Middle frontal gyrus (tissue), 1 donor: ENCODE data around the gene CEP83.
"Not testable (repeated sequence)": the region's sequence is repeated elsewhere in the genome, so short reads cannot be mapped to it uniquely, and the experiment has no call there.

Experiments
- DNase-seq: peaks from one replicate; pipeline ENCODE4 v3.0.0-alpha.2; 2015; ENCODE audit warnings: low spot score; ENCODE audit errors: extremely low spot score

CEP83 gene, protein sequence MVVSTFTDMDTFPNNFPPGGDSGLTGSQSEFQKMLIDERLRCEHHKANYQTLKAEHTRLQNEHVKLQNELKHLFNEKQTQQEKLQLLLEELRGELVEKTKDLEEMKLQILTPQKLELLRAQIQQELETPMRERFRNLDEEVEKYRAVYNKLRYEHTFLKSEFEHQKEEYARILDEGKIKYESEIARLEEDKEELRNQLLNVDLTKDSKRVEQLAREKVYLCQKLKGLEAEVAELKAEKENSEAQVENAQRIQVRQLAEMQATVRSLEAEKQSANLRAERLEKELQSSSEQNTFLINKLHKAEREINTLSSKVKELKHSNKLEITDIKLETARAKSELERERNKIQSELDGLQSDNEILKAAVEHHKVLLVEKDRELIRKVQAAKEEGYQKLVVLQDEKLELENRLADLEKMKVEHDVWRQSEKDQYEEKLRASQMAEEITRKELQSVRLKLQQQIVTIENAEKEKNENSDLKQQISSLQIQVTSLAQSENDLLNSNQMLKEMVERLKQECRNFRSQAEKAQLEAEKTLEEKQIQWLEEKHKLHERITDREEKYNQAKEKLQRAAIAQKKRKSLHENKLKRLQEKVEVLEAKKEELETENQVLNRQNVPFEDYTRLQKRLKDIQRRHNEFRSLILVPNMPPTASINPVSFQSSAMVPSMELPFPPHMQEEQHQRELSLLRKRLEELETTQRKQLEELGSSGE

DNA sequence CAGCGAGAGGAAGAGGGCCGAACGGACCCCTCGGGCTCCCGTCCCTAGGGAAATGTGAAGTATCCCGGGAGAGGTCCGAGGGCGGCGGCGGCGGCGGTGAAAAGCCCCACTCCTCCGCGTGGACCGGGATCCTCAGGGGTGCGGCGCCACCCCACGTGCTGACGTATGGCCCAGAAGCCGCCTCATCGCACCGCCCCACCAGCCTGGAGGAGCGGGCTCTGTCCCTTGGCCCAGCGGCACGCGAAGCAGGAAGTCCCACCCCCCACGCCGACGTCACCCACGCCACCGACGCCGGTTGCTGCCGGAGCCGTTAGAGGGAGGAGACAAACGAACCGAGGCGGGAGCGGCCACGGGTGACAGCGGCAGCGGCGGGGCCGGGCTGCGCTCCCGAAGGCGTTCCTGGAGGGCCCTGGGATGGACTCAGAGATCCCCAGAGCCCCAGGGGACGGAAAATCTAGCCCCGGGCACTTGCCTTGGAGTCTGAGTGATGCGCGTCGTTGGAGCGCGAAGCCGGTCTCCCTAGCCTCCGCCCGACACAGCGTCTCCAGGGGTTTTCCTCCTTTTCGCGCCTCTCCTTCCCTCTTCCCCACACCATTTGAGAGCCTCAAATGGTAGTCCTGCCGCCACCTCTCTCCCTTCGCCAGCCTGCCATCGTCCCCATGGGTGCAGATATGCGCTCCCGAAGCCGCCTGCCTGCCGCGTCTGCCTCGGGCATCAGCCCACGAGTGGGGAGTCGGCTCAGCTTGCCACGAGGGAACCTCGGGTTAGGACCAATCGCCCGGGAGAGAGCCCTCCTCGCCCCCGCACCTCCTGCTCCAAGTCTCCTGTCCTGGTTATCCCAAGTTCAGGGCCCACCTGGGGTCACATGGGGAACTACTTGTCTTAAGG lies at the start of gene CEP83:
Gene CEP83 (minus strand): TSS at position 140 of the 888 bp plus-strand sequence. CDS start 47,377 bp downstream, outside the sequence.
- peak; percentile 86 for DNase-seq

DNA sequence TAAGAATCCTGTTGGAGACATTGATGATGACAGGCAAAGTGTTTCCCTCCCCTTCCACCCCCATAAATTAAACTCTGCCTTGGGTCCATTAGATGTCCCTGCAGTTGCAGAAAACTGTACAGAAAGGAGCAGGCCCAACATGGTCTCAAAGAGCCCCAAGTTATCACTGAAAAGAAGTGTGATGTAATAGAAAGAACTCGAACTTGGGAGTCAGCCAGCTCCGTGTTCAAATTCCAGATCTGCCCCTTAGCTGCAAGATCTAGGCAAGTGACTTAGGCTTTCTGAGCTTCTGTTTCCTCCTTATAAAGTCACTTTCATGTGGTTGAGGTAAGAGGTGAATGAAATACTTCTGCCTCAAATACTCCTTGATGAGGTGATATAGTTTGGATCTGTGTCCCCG lies 49.6 kb upstream of the CEP83 start:
- no peak for DNase-seq

DNA sequence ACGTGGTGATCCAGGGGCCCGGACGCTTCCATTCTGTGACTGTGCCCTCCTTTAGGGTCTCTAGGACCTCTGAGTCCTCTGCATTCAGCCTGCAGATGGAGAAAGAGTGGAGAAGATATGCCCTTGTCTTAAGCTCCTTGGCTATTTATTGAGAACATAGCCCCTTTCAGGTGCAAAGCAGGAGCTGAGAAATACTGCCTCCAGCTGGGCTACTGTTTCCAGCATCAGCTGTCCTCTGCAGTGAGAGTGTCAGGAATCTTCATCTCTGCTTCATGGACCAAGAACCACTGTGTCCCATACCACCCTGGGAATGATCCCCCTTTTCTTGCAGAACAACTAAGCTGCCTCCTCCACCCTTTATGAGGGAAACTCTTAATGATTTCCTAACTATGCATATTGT lies 47.8 kb upstream of the CEP83 start:
- no peak for DNase-seq

DNA sequence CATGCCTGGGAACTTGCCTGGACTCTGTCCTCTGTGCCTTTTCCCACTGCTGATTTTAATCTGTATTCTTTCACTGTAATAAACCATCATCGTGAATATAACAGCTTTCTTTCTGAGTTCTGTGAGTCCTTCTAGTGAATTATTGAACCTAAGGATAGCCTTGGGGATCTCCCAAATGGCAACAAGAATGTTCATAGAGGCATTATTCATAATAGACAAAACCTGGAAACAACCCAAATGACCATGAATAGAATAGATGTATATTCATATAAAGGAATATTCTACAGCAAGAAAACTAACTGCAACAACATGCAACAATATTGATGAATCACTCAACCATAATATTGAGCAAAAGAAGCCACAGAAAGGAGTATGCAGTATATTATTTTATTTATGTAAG lies 44.7 kb upstream of the CEP83 start:
- DNase-seq, result no peak

DNA sequence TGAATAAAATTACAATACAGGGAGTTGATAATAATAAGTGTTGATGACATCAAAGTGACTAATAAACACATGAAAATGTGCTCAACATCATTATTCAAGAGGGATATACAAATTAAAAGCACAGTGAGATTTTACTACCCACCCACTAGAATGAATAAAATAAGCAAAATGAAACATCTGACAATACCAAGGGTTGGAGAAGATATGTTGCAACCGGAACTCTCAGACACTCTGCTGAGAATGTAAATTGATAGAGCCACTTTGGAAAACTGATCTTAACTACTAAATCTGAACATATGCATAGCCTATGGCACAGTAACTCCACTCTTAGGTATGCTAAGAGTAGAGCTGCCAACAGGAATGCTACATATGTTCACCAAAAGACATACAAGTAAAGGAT lies 44.0 kb upstream of the CEP83 start:
- DNase-seq, result no peak

DNA sequence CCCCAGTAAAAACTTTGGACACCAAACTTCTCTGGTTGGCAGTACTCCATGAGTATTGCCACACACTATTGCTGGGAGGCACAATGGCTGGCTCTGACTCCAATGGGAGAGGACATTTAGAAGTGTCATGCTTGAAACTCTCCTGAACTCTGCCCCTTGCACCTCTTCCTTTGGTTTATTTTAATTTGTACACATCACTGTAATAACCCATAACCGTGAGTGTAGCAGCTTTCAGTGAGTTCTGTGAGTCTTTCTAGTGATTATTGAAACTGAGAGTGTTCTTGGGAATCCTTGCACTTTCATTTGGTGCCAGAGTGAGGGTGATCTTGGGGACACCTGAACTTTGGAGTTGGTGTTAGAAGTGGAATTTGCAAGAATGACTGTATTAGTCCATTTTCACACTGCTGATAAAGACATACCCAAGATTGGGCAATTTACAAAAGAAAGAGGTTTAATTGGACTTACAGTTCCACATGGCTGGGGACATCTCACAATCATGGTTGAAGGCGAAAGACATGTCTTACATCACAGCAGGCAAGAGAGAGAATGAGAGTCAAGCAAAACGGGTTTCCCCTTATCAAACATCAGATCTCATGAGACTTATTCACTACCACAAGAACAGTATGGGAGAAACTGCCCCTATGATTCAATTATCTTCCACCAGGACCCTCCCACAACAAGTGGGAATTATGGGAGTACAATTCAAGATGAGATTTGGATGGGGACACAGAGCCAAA lies 41.3 kb upstream of the CEP83 start:
- no peak for DNase-seq

DNA sequence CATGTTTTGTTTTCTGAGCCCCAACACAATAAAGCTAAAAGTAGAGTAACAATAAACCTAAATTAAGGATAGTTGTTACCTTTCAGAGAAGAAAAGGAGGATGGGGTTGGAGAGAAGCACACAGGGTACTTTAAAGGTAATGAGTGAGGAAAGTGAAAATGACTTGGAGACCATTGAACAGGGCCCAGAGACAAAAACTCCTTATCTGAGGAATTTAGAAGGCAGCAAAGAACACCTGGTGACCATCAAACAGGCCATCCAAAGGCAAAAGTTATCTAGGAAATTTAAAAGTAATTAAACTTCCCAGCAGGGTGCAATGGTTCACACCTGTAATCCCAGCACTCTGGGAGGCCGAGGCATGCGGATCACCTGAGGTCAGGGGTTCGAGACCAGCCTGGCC lies 39.0 kb upstream of the CEP83 start:
- no peak for DNase-seq

DNA sequence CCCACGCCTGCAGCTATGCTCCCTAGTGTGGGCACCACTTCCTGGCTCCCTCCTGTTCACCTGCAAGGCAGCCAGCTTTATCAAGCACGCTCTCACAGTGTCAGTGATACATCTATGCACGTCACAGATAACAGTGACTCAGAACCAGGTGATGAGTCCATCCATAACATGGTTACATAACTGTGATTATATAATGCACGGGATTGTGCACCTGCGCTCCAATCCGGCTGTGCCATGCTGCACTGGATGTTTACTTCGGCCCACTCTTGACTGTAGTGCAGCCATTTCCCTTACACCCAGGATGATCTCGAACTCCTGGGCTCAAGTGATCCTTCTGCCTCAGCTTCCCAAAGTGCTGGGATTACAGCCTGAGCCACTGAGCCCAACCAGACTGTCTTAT lies 38.4 kb upstream of the CEP83 start:
- DNase-seq, result no peak

DNA sequence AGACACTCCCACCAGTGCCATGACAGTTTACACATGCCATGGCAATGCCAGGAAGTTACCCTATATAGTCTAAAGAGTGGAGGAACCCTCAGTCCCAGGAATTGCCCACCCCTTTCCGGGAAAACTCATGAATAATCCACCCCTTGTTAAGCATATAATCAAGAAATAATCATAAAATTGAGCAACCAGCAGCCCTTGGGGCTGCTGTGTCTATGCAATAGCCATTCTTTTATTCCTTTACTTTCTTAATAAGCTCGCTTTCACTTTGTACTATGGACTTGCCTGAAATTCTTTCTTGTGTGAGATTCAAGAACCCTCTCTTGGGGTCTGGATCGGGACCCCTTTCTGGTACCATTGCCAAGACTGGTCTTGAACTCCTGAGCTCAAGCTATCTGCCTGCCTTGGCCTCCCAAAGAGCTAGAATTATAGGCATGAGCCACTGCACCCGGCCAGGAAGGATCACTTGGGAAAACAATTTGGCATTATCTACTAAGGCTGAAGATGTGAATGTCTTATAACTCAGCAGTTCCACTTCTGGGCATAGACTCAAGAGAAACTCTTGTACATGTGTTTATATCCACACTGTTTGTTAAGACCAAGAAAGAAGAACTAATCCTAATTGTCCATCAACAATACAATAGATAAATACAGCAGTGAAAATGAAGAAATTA lies 35.9 kb upstream of the CEP83 start:
- no peak for DNase-seq

DNA sequence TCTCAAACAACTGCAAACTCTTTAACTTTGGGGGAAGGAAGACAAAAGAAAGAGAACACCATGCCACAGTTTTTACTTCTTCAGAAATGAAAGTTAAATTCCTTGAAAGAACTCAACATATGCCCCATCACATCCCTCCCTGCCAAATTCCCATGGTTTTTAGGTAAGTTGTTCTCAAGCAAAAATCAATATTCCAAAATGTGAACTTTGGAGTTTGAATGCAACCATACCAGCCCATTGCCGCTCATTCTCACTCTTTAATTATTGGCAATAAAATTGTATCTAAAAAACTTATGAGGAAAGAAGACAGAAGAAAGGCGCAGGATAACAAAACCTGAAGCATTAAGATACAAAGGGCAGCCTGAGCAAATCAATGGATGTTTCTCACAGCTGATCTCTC lies 31.8 kb upstream of the CEP83 start:
- DNase-seq, result no peak

DNA sequence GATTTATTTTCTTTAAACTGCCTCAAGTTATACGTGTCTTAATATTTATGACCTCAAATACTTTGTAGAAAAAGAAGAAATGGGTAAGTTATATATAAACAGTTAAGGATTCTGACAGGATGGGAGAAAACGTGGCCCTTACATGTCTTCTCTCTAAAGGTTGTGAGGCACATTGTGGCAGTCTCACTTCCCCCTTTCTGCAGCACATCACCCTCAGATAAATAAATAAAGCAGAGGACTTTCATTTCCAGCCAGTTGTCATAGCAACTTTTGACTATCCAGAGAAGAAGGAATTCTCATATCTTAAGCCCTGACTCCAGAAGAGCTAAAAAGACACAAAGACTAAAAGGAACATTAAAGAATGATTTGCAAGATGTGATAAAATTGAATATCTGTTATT lies 28.8 kb upstream of the CEP83 start:
- DNase-seq, result no peak

DNA sequence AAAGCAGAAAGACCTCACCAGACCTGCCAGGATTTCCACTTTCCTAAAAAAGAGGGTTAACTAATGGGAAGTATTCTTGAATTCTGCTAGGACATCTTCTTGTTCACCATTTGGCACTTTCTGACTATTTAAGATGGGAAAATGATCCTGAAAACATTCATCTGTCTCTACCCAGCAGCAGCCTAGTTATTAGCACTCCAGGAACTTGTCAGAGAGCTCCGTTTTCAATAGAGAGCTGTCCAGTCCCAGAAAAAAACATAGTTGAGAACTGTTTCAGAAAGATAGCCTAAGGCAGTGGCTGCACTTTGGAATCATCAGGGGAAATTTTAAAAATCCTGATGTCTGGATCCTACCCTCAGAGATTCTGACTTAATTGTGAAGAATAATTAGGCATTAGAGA lies 22.1 kb upstream of the CEP83 start:
- no peak for DNase-seq

DNA sequence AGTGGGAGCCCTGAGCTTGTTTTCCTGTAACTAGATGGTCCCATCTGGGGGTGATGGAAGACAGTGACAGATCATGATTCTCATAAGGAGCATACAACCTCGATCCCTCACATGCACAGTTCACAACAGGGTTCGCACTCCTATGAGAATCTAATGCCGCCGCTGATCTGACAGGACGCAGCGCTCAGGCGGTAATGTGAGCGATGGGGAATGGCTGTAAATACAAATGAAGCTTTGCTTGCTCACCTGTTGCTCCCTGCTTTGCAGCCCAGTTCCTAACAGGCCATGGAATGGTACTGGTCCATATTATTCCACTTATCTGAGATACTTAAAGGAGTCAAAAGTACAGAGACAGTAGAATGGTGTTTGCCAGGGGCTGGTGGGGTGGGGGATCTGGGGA lies 9.9 kb upstream of the CEP83 start:
- no peak for DNase-seq

DNA sequence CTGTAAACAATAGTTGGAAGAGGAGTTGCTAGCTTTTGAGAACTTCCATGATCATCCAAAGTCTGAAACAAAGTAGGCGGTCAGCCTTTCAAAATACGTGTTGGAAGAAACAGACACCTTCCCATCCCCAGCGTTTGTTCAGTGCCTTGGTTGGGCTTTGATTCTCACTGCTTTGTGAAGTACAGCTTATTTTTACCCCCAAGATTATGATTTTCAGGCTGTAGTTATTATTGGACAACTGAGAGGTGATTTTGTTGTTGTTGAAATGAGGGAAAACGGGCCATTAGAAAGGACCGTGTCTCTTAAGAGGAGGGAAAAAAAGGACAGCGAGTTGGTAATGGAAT lies 921 bp upstream of the CEP83 start:
- DNase-seq, result no peak

DNA sequence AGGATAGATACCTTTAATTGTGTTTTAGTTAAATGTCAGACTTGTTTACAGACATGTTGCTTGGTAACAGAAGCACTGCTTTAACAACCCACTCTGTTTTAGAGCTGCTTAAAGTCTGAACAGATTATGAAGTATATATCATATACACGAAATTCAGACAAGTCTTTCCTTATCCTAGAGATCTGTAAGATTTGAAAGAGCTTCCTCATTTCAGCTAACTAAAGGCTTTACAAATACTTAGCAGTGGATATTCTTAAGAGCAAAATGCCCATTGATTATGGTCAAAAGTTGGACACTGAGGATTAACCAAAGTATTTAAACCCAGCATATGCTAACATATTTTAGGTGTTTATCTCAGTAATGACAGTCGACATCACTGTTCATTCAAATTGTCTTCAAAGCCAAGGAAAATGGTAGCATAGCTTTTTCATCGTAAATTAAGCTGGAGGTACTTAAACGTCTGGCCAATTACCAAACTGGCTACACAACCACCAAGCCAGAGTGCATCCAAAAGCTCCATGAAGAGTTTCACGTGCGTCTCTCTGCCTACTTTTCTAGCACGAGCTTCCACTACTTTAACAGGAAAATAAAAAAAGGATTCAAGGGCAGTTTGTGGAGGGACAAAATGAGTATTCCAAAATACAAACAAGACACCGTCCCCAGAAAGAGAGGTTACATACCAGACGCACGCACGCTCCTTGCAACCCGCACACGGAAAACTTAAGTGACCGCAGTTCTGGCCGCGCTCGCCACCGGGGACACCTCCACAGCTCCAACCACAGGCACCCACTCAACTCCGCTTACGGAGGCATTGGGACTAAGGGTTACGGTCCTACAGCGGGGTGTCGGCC lies 565 bp downstream of the CEP83 start:
- DNase-seq, result no peak

DNA sequence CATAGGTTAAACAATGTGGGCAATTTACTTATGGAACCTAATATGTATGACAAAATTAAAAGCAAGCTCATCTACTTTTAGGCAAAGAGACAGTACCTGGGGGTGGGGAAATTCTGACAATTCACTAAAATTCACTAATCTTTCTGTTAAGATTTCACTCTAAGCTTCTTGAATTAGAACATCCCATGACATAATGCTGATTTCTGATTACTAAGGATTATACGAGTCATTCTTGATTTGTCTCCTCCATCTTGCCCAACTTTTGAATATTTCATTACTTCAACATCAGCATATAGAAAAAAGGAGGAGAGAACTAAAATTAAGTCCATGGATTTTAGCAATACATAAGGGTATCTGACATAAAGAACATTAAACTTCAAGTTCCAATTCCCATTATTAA lies 2.4 kb downstream of the CEP83 start:
- no peak for DNase-seq

DNA sequence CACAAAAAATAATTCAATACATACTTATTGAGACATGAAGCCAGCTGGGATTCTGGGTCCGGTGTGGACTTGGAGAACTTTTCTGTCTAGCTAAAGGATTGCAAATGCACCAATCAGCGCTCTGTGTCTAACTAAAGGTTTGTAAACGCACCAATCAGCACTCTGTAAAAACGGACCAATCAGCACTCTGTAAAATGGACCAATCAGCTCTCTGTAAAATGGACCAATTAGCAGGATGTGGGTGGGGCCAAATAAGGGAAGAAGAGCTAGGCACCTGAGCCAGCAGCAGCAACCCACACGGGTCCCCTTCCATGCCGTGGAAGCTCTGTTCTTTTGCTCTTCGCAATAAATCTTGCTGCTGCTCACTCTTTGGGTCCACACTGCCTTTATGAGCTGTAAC lies 5.3 kb downstream of the CEP83 start:
- not testable (repeated sequence) for DNase-seq

DNA sequence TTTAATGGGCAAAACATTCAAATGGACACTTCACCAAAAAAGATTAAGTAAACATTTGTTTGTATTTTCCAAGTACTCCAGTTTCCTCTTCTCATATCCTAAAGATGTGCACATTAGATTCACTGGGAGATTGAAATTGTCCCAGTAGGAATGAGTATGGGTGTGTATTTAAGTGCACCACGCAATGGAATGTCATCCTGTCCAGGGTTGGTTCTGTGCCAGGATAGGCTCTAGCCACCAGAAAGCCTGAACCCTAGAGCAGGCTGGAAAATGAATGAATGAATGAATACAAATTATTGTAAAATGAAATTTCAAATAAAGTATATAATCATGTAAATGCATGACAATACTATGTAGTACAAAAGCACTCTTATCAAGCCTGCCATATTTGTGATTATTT lies 14.0 kb downstream of the CEP83 start:
- no peak for DNase-seq

DNA sequence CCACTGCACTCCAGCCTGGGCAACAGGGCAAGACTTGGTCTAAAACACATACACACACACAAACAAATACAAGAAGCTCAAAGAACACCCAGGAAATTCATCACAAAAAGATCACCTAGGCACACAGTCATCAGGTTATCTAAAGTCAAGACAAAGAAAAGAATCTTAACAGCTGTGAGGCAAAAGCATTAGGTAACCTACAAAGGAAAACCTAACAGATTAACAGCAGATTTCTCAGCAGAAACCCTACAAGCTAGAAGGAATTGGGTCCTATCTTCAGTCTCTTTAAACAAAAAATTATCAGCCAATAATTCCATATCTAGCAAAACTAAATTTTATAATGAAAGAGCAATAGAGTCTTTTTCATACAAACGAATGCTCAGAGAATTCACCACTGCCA lies 22.4 kb downstream of the CEP83 start:
- no peak for DNase-seq

DNA sequence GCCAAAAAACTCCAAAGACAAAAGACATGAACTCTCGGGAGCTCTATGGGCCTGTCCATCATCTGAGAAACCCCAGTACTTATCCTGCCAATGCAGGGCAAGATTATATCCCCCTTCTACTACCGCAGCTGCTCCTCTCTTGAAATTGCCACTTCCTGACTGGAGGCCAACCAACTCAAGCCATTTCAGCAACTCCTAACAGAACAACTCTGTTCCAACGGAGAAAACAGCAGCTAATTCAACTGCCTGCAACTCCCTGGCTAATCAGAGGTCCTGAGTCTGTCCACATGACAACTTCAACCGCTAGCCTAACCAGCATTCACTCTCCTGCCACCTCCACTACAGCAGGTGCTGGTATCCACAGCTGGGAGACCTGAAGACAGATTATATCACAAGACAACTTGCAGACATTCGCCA lies 24.1 kb downstream of the CEP83 start:
- DNase-seq, result no peak
